Measurements from ENCODE around the gene SMC1B. TPM values are rescaled to one million over a fixed set of nuclear protein-coding genes. Genes with fewer than 3 reads are reported as not detected.

SMC1B gene
- total and polyA plus RNA-seq, 7 donors = not detected

GRCh38 chr22:45310331-45310976 is 102.9 kb downstream of the SMC1B start:
- peak overlapping the region; percentile 99 for H3K4me3 ChIP-seq
- DNase-seq (no peak), ATAC-seq (no peak)
- 3 to 6% (median 4%) methylated on average over 25 to 33 of the region's 33 CpGs for WGBS, 3 donors
- intact Hi-C loops (cut with DNase I) = no loop called here
- no peaks in the 10 kb centered on the region for H3K9me3 ChIP-seq
- peaks cover 14% of the 10 kb centered on the region for H3K4me1 ChIP-seq
- no peaks in the 10 kb centered on the region for H3K27me3 ChIP-seq (ENCODE audit: insufficient read depth in 3 of 3, low read length in 2 of 3)
- no peak for TF ChIP-seq CTCF (IDR thresholded peaks at IDR 0.05)
- no peaks in the 10 kb centered on the region for H3K36me3 ChIP-seq (ENCODE audit: insufficient read depth in 1 of 2, low read depth in 1 of 2)
- peak overlapping the region; percentile 92 for H3K27ac ChIP-seq

- no peak for TF ChIP-seq CTCF (IDR thresholded peaks at IDR 0.05)
- Histone ChIP-seq H3K27ac (peak within 1 kb of the TSS; percentile 92), H3K27me3 (ENCODE audit: insufficient read depth in 3 of 3, low read length in 2 of 3) (no peaks in the 10 kb centered on the region), H3K9me3 (no peaks in the 10 kb centered on the region), H3K4me1 (peaks cover 10% of the 10 kb centered on the region), H3K4me3 (peak within 1 kb of the TSS; percentile 99), H3K36me3 (ENCODE audit: insufficient read depth in 1 of 2, low read depth in 1 of 2) (no peaks in the 10 kb centered on the region)
- 0 to 1% (median 1%) methylated on average over 47 to 95 of the region's 95 CpGs for WGBS, 3 donors
- ATAC-seq = peak; percentile 94 to 97 (median 96)
- intact Hi-C loops (cut with DNase I) = no loop called here
- peak; percentile 93 to 96 for DNase-seq
These were observed 103.8 kb downstream of the SMC1B start, which contains the start of gene FAM118A for GRCh38 chr22:45309422-45310227. TSS of gene FAM118A (plus strand) at chr22:45309934. CDS start at chr22:45322380, 12,446 bp downstream.

DNA sequence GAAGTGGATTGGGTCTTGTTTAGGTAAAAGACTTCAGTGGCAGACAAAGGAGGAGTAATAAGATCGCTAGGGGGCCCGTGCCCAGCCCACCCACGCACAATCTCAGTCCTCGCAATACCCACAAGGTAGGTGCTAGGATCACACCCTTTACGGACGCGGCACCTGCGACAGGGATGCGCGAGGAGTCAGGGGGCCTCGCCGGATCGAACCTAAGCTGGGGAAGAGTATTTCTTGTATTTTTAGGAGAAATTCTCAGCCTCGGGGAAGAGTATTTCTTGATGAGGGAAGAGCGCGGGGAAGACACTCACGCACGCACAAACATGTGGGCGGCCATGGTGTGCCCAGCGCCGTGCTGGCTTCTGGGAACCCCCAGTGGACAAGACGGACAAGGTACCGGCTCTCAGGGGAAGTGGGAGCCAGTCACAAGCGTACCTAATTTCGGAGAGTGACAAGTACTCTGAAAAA is 104.4 kb downstream of the SMC1B start:
- H3K4me3 ChIP-seq = peak overlapping the region; percentile 99
- peaks cover 6% of the 10 kb centered on the region for H3K4me1 ChIP-seq
- WGBS, 3 donors = 54 to 58% (median 57%) methylated on average over 25 of the region's 25 CpGs
- no peak for TF ChIP-seq CTCF (IDR thresholded peaks at IDR 0.05)
- intact Hi-C loops (cut with DNase I) = no loop called here
- H3K27me3 ChIP-seq (ENCODE audit: insufficient read depth in 3 of 3, low read length in 2 of 3) = no peaks in the 10 kb centered on the region
- DNase-seq (peak in 1 of 2 donors; percentile 56), ATAC-seq (no peak)
- H3K9me3 ChIP-seq = no peaks in the 10 kb centered on the region
- peak overlapping the region; percentile 92 for H3K27ac ChIP-seq
- no peaks in the 10 kb centered on the region for H3K36me3 ChIP-seq (ENCODE audit: insufficient read depth in 1 of 2, low read depth in 1 of 2)

DNA sequence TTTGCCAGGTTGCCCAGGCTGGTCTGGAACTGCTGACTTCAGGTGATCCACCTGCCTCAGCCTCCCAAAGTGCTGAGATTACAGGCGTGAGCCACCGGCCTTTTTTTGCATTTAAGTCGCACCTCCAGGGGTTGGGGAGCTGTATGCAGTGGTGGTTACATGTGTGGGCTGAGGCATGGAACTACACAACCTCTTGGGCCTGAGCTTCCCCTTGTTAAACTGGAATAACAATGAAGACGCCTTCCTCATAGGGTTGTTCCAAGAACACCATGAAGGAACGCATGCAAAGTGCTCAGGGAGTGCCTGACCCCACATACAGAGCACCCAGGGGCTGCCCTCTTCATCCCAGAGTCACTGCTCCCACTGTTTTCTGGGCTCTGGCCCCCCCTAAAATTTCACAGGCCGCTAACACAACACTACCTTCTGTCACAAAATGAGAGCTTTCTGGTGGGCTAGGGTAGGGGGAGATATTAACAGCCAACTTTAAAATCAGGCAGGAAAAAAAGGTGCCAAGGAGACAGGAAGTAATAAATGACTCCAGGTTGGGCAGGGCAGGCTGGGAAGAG is 104.9 kb downstream of the SMC1B start:
- Histone ChIP-seq H3K27me3 (ENCODE audit: insufficient read depth in 3 of 3, low read length in 2 of 3) (no peaks in the 10 kb centered on the region), H3K4me3 (no peak overlapping the region), H3K9me3 (no peaks in the 10 kb centered on the region), H3K27ac (no peak overlapping the region), H3K36me3 (ENCODE audit: insufficient read depth in 1 of 2, low read depth in 1 of 2) (no peaks in the 10 kb centered on the region), H3K4me1 (peaks cover 6% of the 10 kb centered on the region)
- no peak for DNase-seq
- no peak for ATAC-seq
- WGBS, 3 donors = 90 to 95% (median 93%) methylated on average over 6 of the region's 6 CpGs
- TF ChIP-seq CTCF (IDR thresholded peaks at IDR 0.05) = no peak
- intact Hi-C loops (cut with DNase I) = no loop called here
